ENCODE measurements around the gene TTLL11.

TTLL11 gene

GRCh38 chr9:122103985-122104384 lies 10.9 kb upstream of the TTLL11 start:
- no peak for TF ChIP-seq Cebpa-rat (IDR thresholded peaks at IDR 0.05)

GRCh38 chr9:122102156-122102555 lies 9.0 kb upstream of the TTLL11 start:
- no peaks in the 10 kb centered on the region for H3K27me3 ChIP-seq
- no peak overlapping the region for H3K9ac ChIP-seq
- no peaks in the 10 kb centered on the region; a peak in 1 of 22 replicates for H4K20me1 ChIP-seq
- H3K4me1 ChIP-seq, result peaks cover 0 to 10% (median 2%) of the 10 kb centered on the region in 10 experiments; a peak in 5 of 20 replicates
- no peak overlapping the region for H3K27ac ChIP-seq
- 0 out of 22 replicates have a peak, but pooled peaks cover 0 to 5% (median 0%) of the 10 kb centered on the region in 11 experiments for H3K36me3 ChIP-seq
- peaks cover 17 to 29% (median 26%) of the 10 kb centered on the region in 11 experiments for H3K9me3 ChIP-seq (replicated peaks in 1 of 11)
- no peak overlapping the region for H3K4me3 ChIP-seq
- no peak for TF ChIP-seq Cebpa-rat (IDR thresholded peaks at IDR 0.05)
- H3K4me2 ChIP-seq, result no peak overlapping the region

More at GRCh38 chr9:122103985-122104384, 10.9 kb upstream of the TTLL11 start:
- H3K27ac ChIP-seq, result no peak overlapping the region
- no peak overlapping the region for H3K4me3 ChIP-seq
- 0 out of 22 replicates have a peak, but pooled peaks cover 0 to 5% (median 0%) of the 10 kb centered on the region in 11 experiments for H3K36me3 ChIP-seq
- no peak overlapping the region for H3K9ac ChIP-seq
- H3K9me3 ChIP-seq (replicated peaks in 1 of 11), result peaks cover 17 to 29% (median 26%) of the 10 kb centered on the region in 11 experiments
- no peak overlapping the region for H3K4me2 ChIP-seq
- H3K27me3 ChIP-seq, result no peaks in the 10 kb centered on the region
- H4K20me1 ChIP-seq, result no peaks in the 10 kb centered on the region; a peak in 1 of 22 replicates
- peaks cover 0 to 10% (median 2%) of the 10 kb centered on the region in 10 experiments; a peak in 5 of 20 replicates for H3K4me1 ChIP-seq

- Histone ChIP-seq H3K27ac (no peak overlapping the region), H3K4me1 (peaks cover 0 to 10% (median 2%) of the 10 kb centered on the region in 10 experiments; a peak in 5 of 20 replicates), H3K9me3 (replicated peaks in 1 of 11) (peaks cover 17 to 29% (median 26%) of the 10 kb centered on the region in 11 experiments), H3K27me3 (no peaks in the 10 kb centered on the region), H3K9ac (no peak overlapping the region), H4K20me1 (no peaks in the 10 kb centered on the region; a peak in 1 of 22 replicates), H3K4me2 (no peak overlapping the region), H3K4me3 (no peak overlapping the region), H3K36me3 (0 out of 22 replicates have a peak, but pooled peaks cover 0 to 5% (median 0%) of the 10 kb centered on the region in 11 experiments)
- no peak for TF ChIP-seq Cebpa-rat (IDR thresholded peaks at IDR 0.05)
These were observed 7.6 kb upstream of the TTLL11 start for GRCh38 chr9:122100756-122101155.

- Histone ChIP-seq H3K27ac (no peak overlapping the region), H3K4me2 (peak overlapping the region; percentile 46 to 84 (median 54)), H3K9me3 (replicated peaks in 1 of 11) (peaks cover 13 to 21% (median 18%) of the 10 kb centered on the region in 11 experiments), H3K4me3 (peak overlapping the region in 5 of 10 experiments; percentile 37 to 48 (median 41); a peak in 8 of 20 replicates), H3K36me3 (0 out of 22 replicates have a peak, but pooled peaks cover 0 to 5% (median 0%) of the 10 kb centered on the region in 11 experiments), H3K27me3 (no peaks in the 10 kb centered on the region), H3K4me1 (peaks cover 0 to 15% (median 5%) of the 10 kb centered on the region in 10 experiments; a peak in 7 of 20 replicates), H4K20me1 (no peaks in the 10 kb centered on the region; a peak in 1 of 22 replicates), H3K9ac (peak overlapping the region in 5 of 11 experiments; percentile 7 to 62 (median 12); a peak in 8 of 22 replicates)
- no peak for TF ChIP-seq Cebpa-rat (IDR thresholded peaks at IDR 0.05)
These were observed 6.3 kb upstream of the TTLL11 start for GRCh38 chr9:122099271-122099869.

- H3K36me3 ChIP-seq, result no peaks in the 10 kb centered on the region
- H4K20me1 ChIP-seq, result peaks cover 0 to 2% (median 0%) of the 10 kb centered on the region in 11 experiments; a peak in 5 of 22 replicates
- H3K4me2 ChIP-seq, result no peak overlapping the region
- TF ChIP-seq Cebpa-rat (IDR thresholded peaks at IDR 0.05), result no peak
- H3K9me3 ChIP-seq (replicated peaks in 1 of 11), result peaks cover 0 to 6% (median 2%) of the 10 kb centered on the region in 11 experiments; a peak in 7 of 22 replicates
- no peak overlapping the region; a peak in 1 of 22 replicates for H3K9ac ChIP-seq
- H3K4me3 ChIP-seq, result no peak overlapping the region
- no peaks in the 10 kb centered on the region for H3K27me3 ChIP-seq
- H3K27ac ChIP-seq, result no peak overlapping the region
- H3K4me1 ChIP-seq, result peaks cover 4 to 20% (median 10%) of the 10 kb centered on the region in 10 experiments; a peak in 17 of 20 replicates
These were observed 4.7 kb upstream of the TTLL11 start for GRCh38 chr9:122097679-122098315.

GRCh38 chr9:122096620-122097415 lies 3.7 kb upstream of the TTLL11 start:
- H4K20me1 ChIP-seq, result peaks cover 0 to 12% (median 7%) of the 10 kb centered on the region in 11 experiments; a peak in 12 of 22 replicates
- H3K9me3 ChIP-seq (replicated peaks in 1 of 11), result no peaks in the 10 kb centered on the region

GRCh38 chr9:122095010-122095767 lies 2.1 kb upstream of the TTLL11 start:
- H3K4me1 ChIP-seq, result peaks cover 20 to 38% (median 28%) of the 10 kb centered on the region in 10 experiments
- H3K27ac ChIP-seq, result no peak overlapping the region
- peaks cover 0 to 28% (median 20%) of the 10 kb centered on the region in 11 experiments; a peak in 14 of 22 replicates for H4K20me1 ChIP-seq
- H3K4me3 ChIP-seq, result no peak overlapping the region
- no peaks in the 10 kb centered on the region for H3K27me3 ChIP-seq
- peaks cover 0 to 4% (median 0%) of the 10 kb centered on the region in 11 experiments; a peak in 1 of 22 replicates for H3K36me3 ChIP-seq
- no peak overlapping the region for H3K9ac ChIP-seq
- TF ChIP-seq Cebpa-rat (IDR thresholded peaks at IDR 0.05), result no peak
- H3K4me2 ChIP-seq, result peak overlapping the region in 1 of 11 experiments; percentile 22; a peak in 1 of 22 replicates
- no peaks in the 10 kb centered on the region for H3K9me3 ChIP-seq (replicated peaks in 1 of 11)

More at GRCh38 chr9:122096620-122097415, 3.7 kb upstream of the TTLL11 start:
- no peak for TF ChIP-seq Cebpa-rat (IDR thresholded peaks at IDR 0.05)
- Histone ChIP-seq H3K27ac (no peak overlapping the region), H3K9ac (0 out of 22 replicates have a peak overlapping the region, but pooled peaks of 1 of the 11 experiments have one; percentile 14), H3K36me3 (no peaks in the 10 kb centered on the region), H3K4me2 (no peak overlapping the region), H3K4me3 (no peak overlapping the region), H3K27me3 (no peaks in the 10 kb centered on the region), H3K4me1 (peaks cover 9 to 27% (median 17%) of the 10 kb centered on the region in 10 experiments)

Data from BLaER1 treated with 17β-estradiol and CSF1 and Interleukin-3, amounts not matched to agents 10 nM and 100 nM (cell line).